Measurements from ENCODE around the gene MAGEB4. TPM values are rescaled to one million over a fixed set of nuclear protein-coding genes. Genes with fewer than 3 reads are reported as not detected.
"Not testable (repeated sequence)": the region's sequence is repeated elsewhere in the genome, so short reads cannot be mapped to it uniquely, and the experiment has no call there.

MAGEB4 gene, protein sequence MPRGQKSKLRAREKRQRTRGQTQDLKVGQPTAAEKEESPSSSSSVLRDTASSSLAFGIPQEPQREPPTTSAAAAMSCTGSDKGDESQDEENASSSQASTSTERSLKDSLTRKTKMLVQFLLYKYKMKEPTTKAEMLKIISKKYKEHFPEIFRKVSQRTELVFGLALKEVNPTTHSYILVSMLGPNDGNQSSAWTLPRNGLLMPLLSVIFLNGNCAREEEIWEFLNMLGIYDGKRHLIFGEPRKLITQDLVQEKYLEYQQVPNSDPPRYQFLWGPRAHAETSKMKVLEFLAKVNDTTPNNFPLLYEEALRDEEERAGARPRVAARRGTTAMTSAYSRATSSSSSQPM
- total RNA-seq (not detected), polyA plus RNA-seq (not detected)

DNA sequence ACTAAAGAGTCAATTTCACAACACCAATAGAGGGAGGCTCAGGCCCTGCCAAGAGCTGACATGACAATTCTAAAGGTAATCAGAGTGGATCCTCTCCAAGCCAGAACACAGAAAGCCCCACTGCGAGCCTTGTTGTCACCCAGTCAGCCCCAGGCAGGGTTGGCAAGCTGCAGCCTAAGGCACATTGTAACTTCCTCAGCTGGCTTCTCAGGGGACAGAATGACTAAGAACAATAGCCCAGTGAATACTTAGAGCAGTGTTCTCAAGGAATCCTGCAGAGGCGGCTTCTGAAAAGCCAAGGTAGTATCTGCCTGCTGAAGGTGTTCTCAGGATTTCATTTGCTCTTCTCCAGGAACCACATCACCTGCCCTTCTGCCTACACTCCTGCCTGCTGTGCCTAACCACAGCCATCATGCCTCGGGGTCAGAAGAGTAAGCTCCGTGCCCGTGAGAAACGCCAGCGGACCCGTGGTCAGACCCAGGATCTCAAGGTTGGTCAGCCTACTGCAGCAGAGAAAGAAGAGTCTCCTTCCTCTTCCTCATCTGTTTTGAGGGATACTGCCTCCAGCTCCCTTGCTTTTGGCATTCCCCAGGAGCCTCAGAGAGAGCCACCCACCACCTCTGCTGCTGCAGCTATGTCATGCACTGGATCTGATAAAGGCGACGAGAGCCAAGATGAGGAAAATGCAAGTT is at the start of gene MAGEB4:
TSS of gene MAGEB4 (plus strand) at position 277 of the 692 bp plus-strand sequence. CDS start at position 413, 136 bp downstream.
- Histone ChIP-seq H3K4me1 (ENCODE audit: control insufficient read depth in 4 of 4, insufficient read depth in 4 of 4, low read length in 3 of 4) (no peaks in the 10 kb centered on the region), H3K27me3 (ENCODE audit: control insufficient read depth in 4 of 4, insufficient read depth in 4 of 4, low read length in 3 of 4) (peaks cover 0 to 3% (median 0%) of the 10 kb centered on the region in 4 donors), H3K36me3 (ENCODE audit: control insufficient read depth in 4 of 4, insufficient read depth in 3 of 4, low read depth in 1 of 4, low read length in 3 of 4) (no peaks in the 10 kb centered on the region), H3K9me3 (ENCODE audit: control insufficient read depth in 4 of 4, low read length in 3 of 4) (no peaks in the 10 kb centered on the region), H3K9ac (ENCODE audit: low read depth in 1 of 2, low read length in 2 of 2) (no peak within 1 kb of the TSS), H3K27ac (ENCODE audit: low read depth in 1 of 2, low read length in 2 of 2) (no peak within 1 kb of the TSS), H3K4me3 (ENCODE audit: low read depth in 1 of 3, low read length in 3 of 3) (no peak within 1 kb of the TSS)
- DNase-seq (ENCODE audit: low spot score), result no peak
- WGBS, result 92% methylated on average over 10 of the region's 10 CpGs
- TF ChIP-seq GABPA (IDR thresholded peaks at IDR 0.05 in 1 of 2, conservative IDR thresholded peaks at IDR 0.05 in 1 of 2) (no peak), EGR1 (IDR thresholded peaks at IDR 0.05; ENCODE audit: low read depth in 2 of 2) (no peak), FOXA2 (IDR thresholded peaks at IDR 0.05) (no peak), HNF4A (conservative IDR thresholded peaks at IDR 0.05) (no peak), NR2F2 (IDR thresholded peaks at IDR 0.05) (no peak), FOXA1 (IDR thresholded peaks at IDR 0.05) (no peak), JUND (IDR thresholded peaks at IDR 0.05) (no peak), TAF1 (conservative IDR thresholded peaks at IDR 0.05) (no peak), RXRA (IDR thresholded peaks at IDR 0.05) (no peak), ATF3 (IDR thresholded peaks at IDR 0.05) (no peak), SP1 (IDR thresholded peaks at IDR 0.05) (no peak), RAD21 (IDR thresholded peaks at IDR 0.05) (no peak), MAX (IDR thresholded peaks at IDR 0.05) (no peak), HNF4G (IDR thresholded peaks at IDR 0.05) (no peak)
- TF ChIP-seq, protein P1, sequence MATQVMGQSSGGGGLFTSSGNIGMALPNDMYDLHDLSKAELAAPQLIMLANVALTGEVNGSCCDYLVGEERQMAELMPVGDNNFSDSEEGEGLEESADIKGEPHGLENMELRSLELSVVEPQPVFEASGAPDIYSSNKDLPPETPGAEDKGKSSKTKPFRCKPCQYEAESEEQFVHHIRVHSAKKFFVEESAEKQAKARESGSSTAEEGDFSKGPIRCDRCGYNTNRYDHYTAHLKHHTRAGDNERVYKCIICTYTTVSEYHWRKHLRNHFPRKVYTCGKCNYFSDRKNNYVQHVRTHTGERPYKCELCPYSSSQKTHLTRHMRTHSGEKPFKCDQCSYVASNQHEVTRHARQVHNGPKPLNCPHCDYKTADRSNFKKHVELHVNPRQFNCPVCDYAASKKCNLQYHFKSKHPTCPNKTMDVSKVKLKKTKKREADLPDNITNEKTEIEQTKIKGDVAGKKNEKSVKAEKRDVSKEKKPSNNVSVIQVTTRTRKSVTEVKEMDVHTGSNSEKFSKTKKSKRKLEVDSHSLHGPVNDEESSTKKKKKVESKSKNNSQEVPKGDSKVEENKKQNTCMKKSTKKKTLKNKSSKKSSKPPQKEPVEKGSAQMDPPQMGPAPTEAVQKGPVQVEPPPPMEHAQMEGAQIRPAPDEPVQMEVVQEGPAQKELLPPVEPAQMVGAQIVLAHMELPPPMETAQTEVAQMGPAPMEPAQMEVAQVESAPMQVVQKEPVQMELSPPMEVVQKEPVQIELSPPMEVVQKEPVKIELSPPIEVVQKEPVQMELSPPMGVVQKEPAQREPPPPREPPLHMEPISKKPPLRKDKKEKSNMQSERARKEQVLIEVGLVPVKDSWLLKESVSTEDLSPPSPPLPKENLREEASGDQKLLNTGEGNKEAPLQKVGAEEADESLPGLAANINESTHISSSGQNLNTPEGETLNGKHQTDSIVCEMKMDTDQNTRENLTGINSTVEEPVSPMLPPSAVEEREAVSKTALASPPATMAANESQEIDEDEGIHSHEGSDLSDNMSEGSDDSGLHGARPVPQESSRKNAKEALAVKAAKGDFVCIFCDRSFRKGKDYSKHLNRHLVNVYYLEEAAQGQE (IDR thresholded peaks at IDR 0.05), result no peak
- TF ChIP-seq, protein P2, sequence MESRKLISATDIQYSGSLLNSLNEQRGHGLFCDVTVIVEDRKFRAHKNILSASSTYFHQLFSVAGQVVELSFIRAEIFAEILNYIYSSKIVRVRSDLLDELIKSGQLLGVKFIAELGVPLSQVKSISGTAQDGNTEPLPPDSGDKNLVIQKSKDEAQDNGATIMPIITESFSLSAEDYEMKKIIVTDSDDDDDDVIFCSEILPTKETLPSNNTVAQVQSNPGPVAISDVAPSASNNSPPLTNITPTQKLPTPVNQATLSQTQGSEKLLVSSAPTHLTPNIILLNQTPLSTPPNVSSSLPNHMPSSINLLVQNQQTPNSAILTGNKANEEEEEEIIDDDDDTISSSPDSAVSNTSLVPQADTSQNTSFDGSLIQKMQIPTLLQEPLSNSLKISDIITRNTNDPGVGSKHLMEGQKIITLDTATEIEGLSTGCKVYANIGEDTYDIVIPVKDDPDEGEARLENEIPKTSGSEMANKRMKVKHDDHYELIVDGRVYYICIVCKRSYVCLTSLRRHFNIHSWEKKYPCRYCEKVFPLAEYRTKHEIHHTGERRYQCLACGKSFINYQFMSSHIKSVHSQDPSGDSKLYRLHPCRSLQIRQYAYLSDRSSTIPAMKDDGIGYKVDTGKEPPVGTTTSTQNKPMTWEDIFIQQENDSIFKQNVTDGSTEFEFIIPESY (IDR thresholded peaks at IDR 0.05), result no peak

- not testable (repeated sequence) for DNase-seq (ENCODE audit: low spot score); H3K4me3 ChIP-seq (ENCODE audit: low read depth in 1 of 3, low read length in 3 of 3); H3K27me3 ChIP-seq (ENCODE audit: control insufficient read depth in 4 of 4, insufficient read depth in 4 of 4, low read length in 3 of 4); H3K9ac ChIP-seq (ENCODE audit: low read depth in 1 of 2, low read length in 2 of 2); H3K27ac ChIP-seq (ENCODE audit: low read depth in 1 of 2, low read length in 2 of 2); H3K4me1 ChIP-seq (ENCODE audit: control insufficient read depth in 4 of 4, insufficient read depth in 4 of 4, low read length in 3 of 4); H3K9me3 ChIP-seq (ENCODE audit: control insufficient read depth in 4 of 4, low read length in 3 of 4); H3K36me3 ChIP-seq (ENCODE audit: control insufficient read depth in 4 of 4, insufficient read depth in 3 of 4, low read depth in 1 of 4, low read length in 3 of 4)
- WGBS, result 68% methylated on average over 6 of the region's 6 CpGs
Measured at GRCh38 chrX:30193910-30194309, 47.9 kb upstream of the MAGEB4 start.

All from liver (tissue), 9 donors.